ENCODE measurements around the gene P4HTM. TPM values are rescaled to one million over a fixed set of nuclear protein-coding genes. Genes with fewer than 3 reads are reported as not detected.

Gene P4HTM
- total and polyA plus RNA-seq, 2 of the 4 experiments (the other 2 are of a cell fraction), result 10.4 to 26.1 TPM

- Histone ChIP-seq H2BK20ac (ENCODE audit: low read depth, low read length) (no peak overlapping the region), H3K9me1 (ENCODE audit: insufficient read depth, low read length) (peaks cover 4% of the 10 kb centered on the region), H3K4me2 (ENCODE audit: low read depth, low read length) (no peak overlapping the region), H2AK9ac (replicated peaks; ENCODE audit: low read depth, low read length, poor library complexity) (no peak overlapping the region), H3K9ac (ENCODE audit: low read depth, low read length) (no peak overlapping the region), H3K36me3 (ENCODE audit: control insufficient read depth, insufficient read depth, low read length) (peaks cover 25% of the 10 kb centered on the region), H3K18ac (ENCODE audit: low read depth, low read length) (no peak overlapping the region), H3K56ac (ENCODE audit: extremely low read depth, insufficient read depth, low read length) (no peak overlapping the region), H3K4me1 (ENCODE audit: control insufficient read depth, insufficient read depth, low read length) (peaks cover 5% of the 10 kb centered on the region), H2BK5ac (ENCODE audit: low read depth, low read length, poor library complexity, severe bottlenecking) (no peak overlapping the region), H2AK5ac (ENCODE audit: low read depth, low read length) (no peak overlapping the region), H3K9me3 (ENCODE audit: control insufficient read depth, insufficient read depth, low read length) (no peaks in the 10 kb centered on the region), H3K27me3 (ENCODE audit: control insufficient read depth, insufficient read depth, low read length) (no peaks in the 10 kb centered on the region), H2AFZ (replicated peaks; ENCODE audit: low read length, poor library complexity) (no peak overlapping the region), H3K23ac (ENCODE audit: low read depth, low read length) (no peak overlapping the region), H4K20me1 (ENCODE audit: insufficient read depth, low read length) (peaks cover 3% of the 10 kb centered on the region), H4K91ac (ENCODE audit: insufficient read depth, low read depth, low read length) (no peak overlapping the region), H4K8ac (ENCODE audit: low read depth in 2 of 2, low read length in 2 of 2) (no peak overlapping the region), H3K4ac (ENCODE audit: low read depth, low read length) (no peak overlapping the region), H3K79me1 (ENCODE audit: low read depth in 1 of 2, low read length in 2 of 2) (peaks cover 17 to 42% of the 10 kb centered on the region in 2 experiments), H3K4me3 (ENCODE audit: insufficient read depth, low read depth, low read length) (no peak overlapping the region), H4K5ac (ENCODE audit: low read depth, low read length) (no peak overlapping the region), H2BK15ac (ENCODE audit: low read depth, low read length) (no peak overlapping the region), H3K14ac (replicated peaks; ENCODE audit: low read depth, low read length) (no peak overlapping the region), H2BK120ac (ENCODE audit: low read depth, low read length) (no peak overlapping the region), H3K27ac (ENCODE audit: insufficient read depth, low read length) (no peak overlapping the region)
- intact Hi-C loops (cut with micrococcal nuclease) (no loop called here), in situ Hi-C loops (cut with MboI; ENCODE audit: low sequenced_read_pairs) (no loop called here), dilution Hi-C loops (cut with HindIII; ENCODE audit: low sequenced_read_pairs, unreplicated experiment) (no loop called here)
- POLR2A ChIA-PET (ENCODE audit: unreplicated experiment), result no interaction called here
- no peak for TF ChIP-seq CEBPB (IDR thresholded peaks at IDR 0.05; ENCODE audit: low read depth, low read length)
- TF ChIP-seq CHD1 (IDR thresholded peaks at IDR 0.05; ENCODE audit: low read depth, low read length), result no peak
- no peak for TF ChIP-seq RAD21 (IDR thresholded peaks at IDR 0.05; ENCODE audit: low read length)
- no peak for TF ChIP-seq NFE2L2 (IDR thresholded peaks at IDR 0.05; ENCODE audit: low read depth, low read length)
- no peak for TF ChIP-seq RCOR1 (IDR thresholded peaks at IDR 0.05; ENCODE audit: insufficient replicate concordance, low read length)
- no peak for TF ChIP-seq RFX5 (IDR thresholded peaks at IDR 0.05; ENCODE audit: low read depth, low read length)
- TF ChIP-seq ELK1 (IDR thresholded peaks at IDR 0.05; ENCODE audit: borderline replicate concordance, low read depth, low read length), result no peak
- no peak for TF ChIP-seq MAFK (IDR thresholded peaks at IDR 0.05; ENCODE audit: low read depth, low read length)
- no peak for TF ChIP-seq SMC3 (IDR thresholded peaks at IDR 0.05; ENCODE audit: low read depth, low read length)
- no peak for TF ChIP-seq MXI1 (IDR thresholded peaks at IDR 0.05; ENCODE audit: borderline replicate concordance, low read depth, low read length)
- TF ChIP-seq USF2 (IDR thresholded peaks at IDR 0.05; ENCODE audit: low read depth, low read length), result no peak
- TF ChIP-seq POLR2A (IDR thresholded peaks at IDR 0.05; ENCODE audit: low read depth, low read length), result no peak
- TF ChIP-seq FOS (IDR thresholded peaks at IDR 0.05; ENCODE audit: low read depth, low read length), result no peak
- no peak for TF ChIP-seq BHLHE40 (IDR thresholded peaks at IDR 0.05; ENCODE audit: low read depth, low read length)
- TF ChIP-seq CTCF (conservative IDR thresholded peaks at IDR 0.05; ENCODE audit: low read depth, low read length), result no peak
- no peak for TF ChIP-seq MAZ (IDR thresholded peaks at IDR 0.05; ENCODE audit: borderline replicate concordance, low read depth, low read length)
- DNase-seq (no peak), ATAC-seq (ENCODE audit: low read depth) (no peak)
- BruUV-seq (replicated peaks), result no TSS peak
- CTCF ChIA-PET, result no interaction called here
- WGBS, 2 experiments (ENCODE audit: extremely low coverage in 2 of 2, insufficient read length in 1 of 2), result 80% methylated on average over 2 of the region's 4 CpGs; no CpG with 5 or more reads in 1 of the 2 experiments
These were observed 27.1 kb upstream of the P4HTM start for GRCh38 chr3:48962939-48963338.

Measured in IMR-90 (cell line).